Pancreas (tissue), 10 donors: ENCODE measurements around the gene BNIP3. TPM values are rescaled to one million over a fixed set of nuclear protein-coding genes. Genes with fewer than 3 reads are reported as not detected.

Source experiments
- ATAC-seq, 4 donors: fragments of 200-7000 bp; cut with Tn5 transposase; one replicate each; pipeline versions ENCODE4 v1.8.0 to v1.9.1; 2020; ENCODE audit warnings: mild to moderate bottlenecking in 4 of 4, moderate library complexity in 4 of 4
- DNase-seq, 6 donors: peaks; one replicate each; pipeline ENCODE4 v3.0.0-alpha.2; 2020
- FAIRE-seq: peaks from 2 replicates; lab custom pipeline; 2012; peaks lifted over from hg19 to GRCh38; lab: Jason Lieb, UNC
- H3K27ac ChIP-seq, 4 donors: fragments of 200-600 bp; sonication (generic); 1 replicate in 3 of 4; 2 replicates in 1 of 4; pipeline versions ENCODE4 v1.5.0 to v1.8.0; 2020
- H3K27me3 ChIP-seq, 4 donors: fragments of 200-600 bp; one replicate each; pipeline ENCODE4 v1.8.0; 2021
- H3K36me3 ChIP-seq, 3 donors: fragments of 200-600 bp; sonication (generic) in 1 of 3; one replicate each; pipeline versions ENCODE4 v1.5.0 to v1.8.0; 2020 to 2021
- H3K4me1 ChIP-seq, 3 donors: fragments of 200-600 bp; one replicate each; pipeline ENCODE4 v1.8.0; 2021
- H3K4me3 ChIP-seq, 4 donors: fragments of 200-600 bp; sonication (generic) in 2 of 4; one replicate each; pipeline versions ENCODE4 v1.5.0 to v1.8.0; 2020 to 2021
- H3K9me3 ChIP-seq, 4 donors: fragments of 200-600 bp; one replicate each; pipeline ENCODE4 v1.8.0; 2021
- WGBS, 2 donors: extraction: QIAGEN DNeasy Blood & Tissue Kit; methylation state at CpG; one replicate each; pipeline ENCODE4 v1.1.7; 2013; 5-methylcytosine and 5-hydroxymethylcytosine counted together
- intact Hi-C, 3 donors: fragments of 100-400 bp; cut with DNase I; formaldehyde crosslinking; loops; one replicate each; pipeline versions ENCODE4 v1.11.1 to v1.14.2; 2022
- polyA plus RNA-seq, 2 donors: library from polyadenylated mRNA; stranded (reverse); fragments of 200-250 nt; gene quantifications; one replicate each; pipeline ENCODE4 v1.2.3, GENCODE V29; 2013
- total RNA-seq, 6 donors: library from RNA; stranded (reverse); fragmentation: NEBNext Ultra II Directional in 4 of 6; extraction: Animal tissue kit (Norgen Biotek cat#: 25700) in 4 of 6; gene quantifications; one replicate each; pipeline versions ENCODE4 v1.2.1 to v1.2.4, GENCODE V29; 2021 to 2023
- TF ChIP-seq, protein P1 (sequence below), 4 donors: fragments of 200-600 bp; sonication (generic) in 3 of 4; IDR thresholded peaks; one replicate each; pipeline versions ENCODE4 v1.5.0 to v1.8.0; 2021; ENCODE audit warnings: antibody characterized with exemption in 4 of 4
- donor health status: healthy with polysubstance abuse.
- donor health status: DM: no; HTN: no; CAD: no; lungs with moderate emphysema.
- donor health status: DM: no; HTN: no; CAD: no.
- donor health status: control.
- donor health status: control.
- donor health status: Bipolar disorder and iron deficiency.
- donor health status: DM: yes; HTN: yes; CAD: no.
- donor health status: DM: no; HTN: no; CAD: no.
- donor health status: DM: no; HTN: no; CAD: no.
- donor health status: DM: yes; HTN: yes; CAD: no.

The BNIP3 gene
- total and polyA plus RNA-seq, 8 donors: 65.7 to 471 (median 142) TPM

DNA sequence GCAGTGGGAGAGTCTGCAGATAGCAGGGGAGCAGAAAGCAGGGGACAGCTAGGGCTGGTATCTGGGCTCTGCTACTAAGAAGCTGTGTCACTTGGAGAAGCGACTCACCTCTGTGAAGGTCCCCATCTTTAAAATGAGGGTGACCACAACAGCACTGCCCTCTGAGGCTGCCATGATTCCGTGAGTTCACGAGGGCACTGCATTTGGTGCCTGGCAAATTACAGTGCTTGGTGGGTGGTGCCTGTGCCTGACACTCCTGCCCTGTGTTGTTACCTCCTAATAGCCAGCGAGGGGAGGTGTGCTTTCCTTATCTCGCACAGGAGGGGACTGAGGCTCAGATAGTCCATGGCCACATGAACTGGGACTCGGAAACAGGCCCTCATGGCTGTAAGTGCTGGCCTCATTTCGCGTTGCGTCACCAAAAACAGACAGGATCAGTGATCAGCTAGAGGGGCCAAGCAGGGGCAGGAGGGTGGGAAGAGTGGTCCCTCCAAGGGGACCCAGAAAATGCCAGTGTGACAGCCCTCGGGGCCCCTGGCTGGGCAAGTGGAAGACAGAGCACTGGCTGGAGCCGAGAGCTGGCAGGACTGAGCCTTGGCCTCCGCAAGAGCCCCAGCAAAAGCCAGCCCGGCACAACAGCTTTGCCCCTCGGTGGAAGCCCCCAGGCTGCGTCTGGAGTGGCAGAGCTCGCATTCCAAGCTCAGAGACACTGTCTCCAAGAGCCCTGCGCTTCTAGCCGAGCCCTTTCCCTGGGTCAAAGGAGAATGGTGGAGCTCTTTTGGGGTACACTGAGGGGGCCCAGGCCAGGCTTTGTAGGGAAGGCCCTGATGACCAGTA lies 17.3 kb upstream of the BNIP3 start:
- intact Hi-C loops: no loop called here
- Histone ChIP-seq H3K27ac (peak overlapping the region; percentile 50 to 95 (median 73)), H3K27me3 (no peaks in the 10 kb centered on the region), H3K4me1 (peaks cover 21 to 40% (median 31%) of the 10 kb centered on the region in 3 donors), H3K4me3 (no peak overlapping the region), H3K36me3 (no peaks in the 10 kb centered on the region), H3K9me3 (no peaks in the 10 kb centered on the region)
- no peak for DNase-seq
- WGBS, 2 donors: 88 to 92% methylated on average over 18 of the region's 18 CpGs
- FAIRE-seq: no peak
- TF ChIP-seq, protein P1, sequence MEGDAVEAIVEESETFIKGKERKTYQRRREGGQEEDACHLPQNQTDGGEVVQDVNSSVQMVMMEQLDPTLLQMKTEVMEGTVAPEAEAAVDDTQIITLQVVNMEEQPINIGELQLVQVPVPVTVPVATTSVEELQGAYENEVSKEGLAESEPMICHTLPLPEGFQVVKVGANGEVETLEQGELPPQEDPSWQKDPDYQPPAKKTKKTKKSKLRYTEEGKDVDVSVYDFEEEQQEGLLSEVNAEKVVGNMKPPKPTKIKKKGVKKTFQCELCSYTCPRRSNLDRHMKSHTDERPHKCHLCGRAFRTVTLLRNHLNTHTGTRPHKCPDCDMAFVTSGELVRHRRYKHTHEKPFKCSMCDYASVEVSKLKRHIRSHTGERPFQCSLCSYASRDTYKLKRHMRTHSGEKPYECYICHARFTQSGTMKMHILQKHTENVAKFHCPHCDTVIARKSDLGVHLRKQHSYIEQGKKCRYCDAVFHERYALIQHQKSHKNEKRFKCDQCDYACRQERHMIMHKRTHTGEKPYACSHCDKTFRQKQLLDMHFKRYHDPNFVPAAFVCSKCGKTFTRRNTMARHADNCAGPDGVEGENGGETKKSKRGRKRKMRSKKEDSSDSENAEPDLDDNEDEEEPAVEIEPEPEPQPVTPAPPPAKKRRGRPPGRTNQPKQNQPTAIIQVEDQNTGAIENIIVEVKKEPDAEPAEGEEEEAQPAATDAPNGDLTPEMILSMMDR (IDR thresholded peaks at IDR 0.05): no peak
- no peak for ATAC-seq

DNA sequence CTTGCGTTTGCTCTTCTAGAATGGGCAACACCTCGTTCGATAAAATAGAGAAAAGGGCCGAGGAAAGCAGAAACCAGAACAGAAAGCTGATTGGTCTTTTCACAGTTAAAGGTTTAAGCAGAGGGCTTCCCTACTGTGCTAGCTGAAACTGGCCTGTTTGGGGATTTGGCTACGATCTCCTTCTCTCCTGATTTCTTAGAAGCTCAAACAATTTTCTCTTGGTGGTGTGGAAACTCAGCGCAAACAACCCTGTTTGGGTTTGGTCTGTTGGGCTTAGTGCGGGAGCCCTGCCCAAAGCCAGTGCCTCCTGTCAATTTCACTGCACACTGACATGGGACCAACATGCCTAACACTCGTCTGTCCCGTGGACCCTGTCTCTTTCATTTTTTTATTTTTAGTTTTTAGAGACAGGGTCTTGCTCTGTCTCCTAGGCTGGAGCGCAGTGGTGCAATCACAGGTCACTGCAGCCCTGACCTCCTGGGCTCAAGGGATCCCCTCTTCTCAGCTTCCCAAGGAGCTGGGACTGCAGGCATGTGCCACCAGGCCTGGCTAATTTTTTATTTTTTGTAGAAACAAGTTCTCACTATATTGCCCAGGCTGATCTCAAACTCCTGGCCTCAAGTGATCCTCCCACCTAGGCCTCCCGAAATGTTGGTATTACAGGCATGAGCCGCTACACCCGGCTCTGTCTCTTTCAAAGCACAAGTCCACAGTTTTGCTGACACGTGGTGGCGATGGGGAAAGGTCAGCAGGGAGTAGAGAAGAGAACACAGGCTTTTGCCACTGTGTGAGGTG lies 16.5 kb upstream of the BNIP3 start:
- peaks cover 21 to 43% (median 37%) of the 10 kb centered on the region in 3 donors for H3K4me1 ChIP-seq
- DNase-seq (no peak), FAIRE-seq (no peak), ATAC-seq (peak; percentile 3 to 6 (median 4))
- TF ChIP-seq, protein P1 (IDR thresholded peaks at IDR 0.05): no peak
- intact Hi-C loops: no loop called here
- no peaks in the 10 kb centered on the region for H3K27me3 ChIP-seq
- no peaks in the 10 kb centered on the region for H3K36me3 ChIP-seq
- no peaks in the 10 kb centered on the region for H3K9me3 ChIP-seq
- WGBS, 2 donors: 44 to 49% methylated on average over 15 of the region's 15 CpGs
- H3K27ac ChIP-seq: peak overlapping the region; percentile 50 to 95 (median 73)
- no peak overlapping the region for H3K4me3 ChIP-seq

- peak; percentile 80 to 87 (median 84) for DNase-seq
- no peak for FAIRE-seq
- intact Hi-C loops: no loop called here
- no peaks in the 10 kb centered on the region for H3K36me3 ChIP-seq
- H3K9me3 ChIP-seq: no peaks in the 10 kb centered on the region
- H3K27me3 ChIP-seq: no peaks in the 10 kb centered on the region
- peak overlapping the region; percentile 50 to 95 (median 73) for H3K27ac ChIP-seq
- 26 to 29% methylated on average over 13 of the region's 13 CpGs for WGBS, 2 donors
- peaks cover 21 to 46% (median 40%) of the 10 kb centered on the region in 3 donors for H3K4me1 ChIP-seq
- TF ChIP-seq, protein P1 (IDR thresholded peaks at IDR 0.05): no peak
- H3K4me3 ChIP-seq: no peak overlapping the region
- ATAC-seq: peak; percentile 72 to 83 (median 74)
Observed at GRCh38 chr10:131997366-131998049, 15.8 kb upstream of the BNIP3 start.

DNA sequence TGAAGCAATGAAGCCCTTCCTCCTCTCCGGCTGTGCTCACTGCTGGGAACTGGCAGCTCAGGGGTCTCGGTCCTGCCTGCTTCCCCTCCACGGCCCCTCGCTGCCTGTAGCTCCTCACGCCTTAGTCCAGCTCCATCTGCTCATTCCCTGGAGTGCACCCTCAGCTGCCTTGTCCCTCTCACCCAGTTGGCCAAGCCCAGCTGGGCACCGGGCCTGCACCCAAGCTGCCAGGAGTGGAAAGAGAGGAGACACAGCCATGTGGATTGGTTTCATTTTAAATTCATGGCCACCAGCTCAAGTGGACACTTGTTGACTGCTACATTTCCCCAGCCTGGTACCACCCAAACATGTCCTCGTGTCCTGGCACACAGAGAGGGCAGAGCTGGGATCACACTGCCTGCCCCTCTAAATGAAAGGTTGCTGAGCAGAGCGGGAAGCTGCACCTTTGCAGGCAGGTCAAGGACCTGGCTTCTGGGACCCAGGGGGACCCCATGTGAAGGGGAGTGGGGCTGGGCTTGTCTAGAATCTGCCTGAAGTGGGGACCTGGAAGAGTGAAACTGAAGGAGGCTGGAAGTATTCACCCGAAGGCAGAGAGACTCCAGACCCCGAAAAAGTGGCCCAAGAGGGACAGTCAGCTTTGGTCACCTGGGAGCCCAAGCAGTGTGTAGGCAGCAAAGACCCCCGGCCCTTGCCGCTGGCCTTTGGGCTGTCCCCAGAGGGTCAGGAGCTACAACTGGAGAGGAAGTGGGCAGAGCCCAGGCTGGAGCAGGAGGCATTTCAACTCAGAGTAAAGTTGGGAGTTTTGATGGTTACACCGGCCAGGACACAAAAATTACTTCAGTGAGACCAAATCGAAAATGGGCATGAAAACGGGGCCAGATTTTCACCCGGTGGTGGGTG lies 15.0 kb upstream of the BNIP3 start:
- Histone ChIP-seq H3K4me3 (no peak overlapping the region), H3K4me1 (peaks cover 21 to 46% (median 40%) of the 10 kb centered on the region in 3 donors), H3K36me3 (no peaks in the 10 kb centered on the region), H3K27me3 (no peaks in the 10 kb centered on the region), H3K9me3 (no peaks in the 10 kb centered on the region), H3K27ac (peak overlapping the region; percentile 50 to 95 (median 73))
- 61 to 70% methylated on average over 16 of the region's 16 CpGs for WGBS, 2 donors
- TF ChIP-seq, protein P1 (IDR thresholded peaks at IDR 0.05): no peak
- DNase-seq: peak; percentile 72 to 88 (median 80)
- intact Hi-C loops: no loop called here
- ATAC-seq: peak; percentile 57 to 73 (median 71)
- no peak for FAIRE-seq
